Pons (tissue), 1 donor: Measurements from ENCODE around the gene PIK3R1.
A peak's percentile ranks its signal among the peaks of the same experiment; 100 is the strongest.
"Not testable (repeated sequence)": the region's sequence is repeated elsewhere in the genome, so short reads cannot be mapped to it uniquely, and the experiment has no call there.

Experiments used
- DNase-seq: peaks from one replicate; pipeline ENCODE4 v3.0.0-alpha.2; 2016; ENCODE audit warnings: low spot score

Gene PIK3R1

DNA sequence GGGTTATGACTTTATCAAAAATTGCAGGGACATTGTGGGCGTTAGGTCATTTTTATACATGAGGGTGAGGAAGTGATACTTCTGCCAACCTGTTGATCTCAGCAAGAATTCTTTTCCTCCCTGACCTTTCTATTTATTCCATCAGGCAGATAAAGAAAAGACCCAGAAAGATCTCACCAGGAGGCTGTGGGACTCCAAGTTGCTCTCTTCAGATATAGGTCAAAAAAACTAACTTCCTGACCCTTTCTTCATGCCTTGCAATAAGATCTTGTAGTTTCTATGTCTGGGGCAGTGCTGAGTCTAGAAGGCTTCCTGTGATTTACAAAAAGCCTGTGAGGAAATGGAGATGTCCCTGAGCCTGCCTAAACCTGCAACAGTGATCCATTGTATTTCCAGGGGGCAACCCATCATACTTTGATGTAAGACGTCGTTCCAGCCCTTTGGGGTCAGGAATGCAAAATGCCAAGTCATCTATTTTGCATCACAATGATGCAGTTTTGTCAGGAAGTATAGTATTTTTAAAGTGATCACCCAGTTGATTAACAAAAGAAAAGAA, 22.0 kb upstream of the PIK3R1 start:
- DNase-seq: peak; percentile 53

DNA sequence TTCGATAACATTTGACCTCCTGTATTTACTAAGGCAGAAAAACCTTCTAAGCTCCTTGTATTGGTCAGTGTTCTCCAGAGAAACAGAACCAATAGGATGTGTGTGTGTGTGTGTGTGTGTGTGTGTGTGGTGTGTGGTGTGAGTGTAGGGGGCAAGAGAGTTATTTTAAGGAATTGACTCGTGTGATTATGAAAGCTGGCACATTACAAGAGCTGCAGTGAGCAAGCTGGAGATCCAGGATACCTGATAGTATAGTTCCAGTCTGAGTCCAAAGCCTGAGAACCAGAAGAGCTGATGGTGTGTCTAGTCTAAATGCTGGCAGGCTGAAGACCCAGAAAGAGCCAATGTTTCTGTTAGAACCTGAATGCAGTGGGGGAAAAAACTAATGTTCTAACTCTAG, 21.2 kb upstream of the PIK3R1 start:
- no peak for DNase-seq

GRCh38 chr5:68195137-68195536, 20.4 kb upstream of the PIK3R1 start:
- DNase-seq: no peak

GRCh38 chr5:68196876-68197275, 18.7 kb upstream of the PIK3R1 start:
- DNase-seq: peak; percentile 84

DNA sequence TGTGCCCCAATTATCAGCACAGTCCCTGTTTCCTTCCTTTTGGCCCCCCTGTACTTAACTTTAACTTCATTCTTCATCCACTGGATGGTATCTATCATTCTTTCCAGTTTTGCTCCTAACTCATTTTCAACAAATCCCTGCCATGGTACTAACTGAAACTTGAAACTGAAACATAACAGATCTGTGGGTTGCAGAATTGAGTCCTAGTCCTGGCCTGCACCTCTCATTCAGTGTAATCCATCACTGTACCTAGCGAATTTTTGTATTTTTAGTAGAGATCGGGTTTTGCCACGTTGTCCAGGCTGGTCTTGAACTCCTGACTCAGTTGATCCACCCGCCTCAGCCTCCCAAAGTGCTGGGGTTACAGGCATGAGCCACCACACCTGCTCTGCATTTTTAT, 15.3 kb upstream of the PIK3R1 start:
- no peak for DNase-seq

DNA sequence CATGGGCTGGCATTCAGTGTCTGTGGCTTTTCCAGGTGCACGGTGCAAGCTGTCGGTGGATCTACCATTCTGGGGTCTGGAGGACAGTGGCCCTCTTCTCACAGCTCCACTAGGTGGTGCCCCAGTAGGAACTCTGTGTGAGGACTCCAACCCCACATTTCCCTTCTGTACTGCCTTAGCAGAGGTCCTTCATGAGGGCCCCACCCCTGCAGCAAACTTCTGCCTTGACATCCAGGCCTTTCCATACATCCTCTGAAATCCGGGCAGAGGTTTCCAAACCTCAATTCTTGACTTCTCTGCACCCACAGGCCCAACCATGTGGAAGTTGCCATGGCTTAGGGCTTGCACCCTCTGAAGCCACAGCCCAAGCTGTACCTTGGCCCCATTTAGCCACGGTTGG, 4.9 kb upstream of the PIK3R1 start:
- not testable (repeated sequence) for DNase-seq

DNA sequence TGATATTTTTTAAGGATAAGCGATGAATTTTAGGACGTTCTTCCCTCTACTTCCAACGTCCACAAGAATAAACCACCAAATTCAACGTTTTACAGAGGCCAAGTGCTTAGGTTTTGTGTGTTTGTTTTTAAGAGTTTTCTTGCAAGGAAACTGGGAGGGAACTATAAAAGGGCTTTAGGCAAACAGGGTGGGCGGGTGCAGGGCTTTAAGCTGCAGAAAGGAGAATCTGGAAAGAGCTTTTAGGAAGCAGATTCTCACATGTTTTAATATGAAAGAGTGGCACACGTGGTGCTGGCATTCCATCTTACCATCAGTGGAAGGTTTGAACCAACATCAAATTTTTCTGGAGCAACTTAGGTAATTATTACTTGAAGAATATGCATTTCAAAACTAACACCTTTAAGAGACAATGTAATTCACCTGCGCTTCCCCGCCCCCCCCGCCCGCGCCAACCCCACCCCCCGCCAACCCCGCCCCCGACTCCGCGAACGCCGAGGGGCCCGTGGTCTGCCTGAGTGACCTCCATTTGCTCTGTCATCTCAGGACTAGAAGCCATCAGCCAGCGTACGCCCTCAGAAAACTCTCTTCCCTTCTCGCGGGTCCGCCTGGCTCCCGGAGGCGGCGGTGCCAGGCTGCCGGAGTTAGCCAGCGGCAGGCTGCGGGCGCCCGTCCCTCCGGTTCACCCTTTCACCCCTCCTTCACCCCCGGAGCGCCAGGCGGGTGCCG, 911 bp upstream of the PIK3R1 start:
- DNase-seq: no peak

DNA sequence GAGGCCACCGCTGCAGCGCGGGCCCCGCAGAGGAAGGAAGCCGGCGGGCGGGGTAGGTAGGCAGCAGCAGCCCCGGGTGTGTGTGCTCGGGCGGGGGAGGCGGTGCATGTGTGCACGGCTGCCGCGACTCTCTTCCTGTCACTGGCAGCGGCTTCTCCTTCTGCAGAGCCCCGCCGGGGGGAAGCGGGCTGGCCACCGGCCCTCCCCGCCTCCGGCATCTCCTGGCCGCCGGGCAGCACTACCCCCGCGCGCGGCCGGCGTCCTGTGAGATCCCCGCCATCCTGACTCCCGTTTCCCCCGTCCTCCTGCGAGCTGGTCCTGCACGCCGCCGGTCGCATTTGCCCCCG, 315 bp downstream of the PIK3R1 start:
- no peak for DNase-seq

GRCh38 chr5:68216245-68217046, 890 bp downstream of the PIK3R1 start:
- DNase-seq: no peak

GRCh38 chr5:68217047-68217355, 1.4 kb downstream of the PIK3R1 start:
- DNase-seq: no peak

DNA sequence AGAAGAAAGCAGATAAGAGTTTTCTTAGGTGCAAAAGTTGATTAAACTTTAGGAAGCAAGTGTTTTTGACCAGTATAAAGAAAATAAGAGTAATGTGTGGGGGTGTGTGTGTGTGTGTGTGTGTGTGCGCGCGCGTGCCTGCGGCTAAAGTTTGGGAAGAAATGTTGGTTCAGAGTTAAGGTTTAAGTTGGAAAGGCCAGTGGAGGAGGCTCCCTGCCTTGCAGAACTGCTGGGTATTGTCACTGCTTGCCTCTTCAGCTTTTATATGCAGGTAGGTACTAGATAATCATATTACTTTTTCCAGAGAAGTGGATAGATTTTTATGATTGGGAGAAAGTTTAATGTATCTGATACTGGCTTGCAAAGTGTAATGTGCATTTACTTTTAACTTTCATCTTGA, 2.0 kb downstream of the PIK3R1 start:
- no peak for DNase-seq

GRCh38 chr5:68219161-68219816, 3.7 kb downstream of the PIK3R1 start:
- no peak for DNase-seq

DNA sequence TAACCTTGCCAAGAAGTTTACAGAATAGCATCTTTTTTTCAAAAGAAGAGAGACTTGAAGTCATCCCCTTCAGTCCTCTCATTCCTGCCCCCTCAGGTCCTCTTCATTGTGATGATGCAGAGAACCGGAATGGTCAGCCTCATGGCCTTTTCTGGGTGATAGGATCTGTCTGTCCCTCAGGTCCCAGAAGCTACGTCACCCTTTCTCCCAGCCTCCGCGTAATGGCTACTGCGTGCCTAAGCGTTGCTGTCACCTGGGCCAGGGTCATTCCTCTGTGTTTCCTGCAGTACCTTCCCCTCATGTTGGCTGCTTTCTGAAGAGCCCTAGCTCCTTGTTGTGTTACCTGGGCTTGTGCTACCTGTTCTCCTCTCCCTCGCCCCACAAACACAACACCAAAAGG, 4.7 kb downstream of the PIK3R1 start:
- DNase-seq: no peak

DNA sequence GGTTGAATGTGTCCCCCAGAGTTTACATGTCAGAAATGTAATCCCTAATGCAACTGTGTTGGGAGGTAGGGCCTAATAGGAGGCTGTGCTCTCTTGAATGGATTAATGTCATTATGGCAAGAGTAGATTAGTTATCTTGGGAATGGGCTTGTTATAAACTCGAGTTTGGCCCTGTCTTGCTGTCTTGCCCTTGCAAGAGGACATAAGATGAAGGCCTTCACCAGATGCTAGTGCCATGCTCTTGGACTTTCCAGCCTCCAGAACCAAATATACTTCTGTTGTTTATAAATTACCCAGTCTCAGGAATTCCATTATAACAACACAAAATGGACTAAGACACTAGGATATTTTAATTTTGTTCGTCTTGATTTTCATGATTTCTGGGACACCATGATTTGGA, 5.4 kb downstream of the PIK3R1 start:
- no peak for DNase-seq

DNA sequence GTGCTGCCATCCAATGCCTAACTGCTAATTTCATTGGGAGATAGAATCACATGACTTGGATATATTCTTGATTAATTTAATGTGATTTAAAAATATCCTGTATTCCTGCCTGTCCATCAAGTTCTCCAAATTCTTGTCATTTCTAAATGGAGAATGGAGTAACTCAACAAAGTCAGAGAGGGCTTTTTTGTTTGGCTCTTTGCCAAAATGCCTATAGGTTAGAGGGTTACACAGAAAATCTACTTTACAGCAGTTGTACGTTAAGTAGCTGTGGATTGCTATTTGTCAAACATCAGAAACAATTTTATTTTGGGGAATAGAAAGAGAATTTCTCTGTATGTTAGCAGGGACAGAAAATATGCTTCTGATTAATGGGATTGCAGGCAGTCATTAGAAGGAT, 5.9 kb downstream of the PIK3R1 start:
- no peak for DNase-seq

- no peak for DNase-seq
Observed at GRCh38 chr5:68222310-68222709, 6.8 kb downstream of the PIK3R1 start.

DNA sequence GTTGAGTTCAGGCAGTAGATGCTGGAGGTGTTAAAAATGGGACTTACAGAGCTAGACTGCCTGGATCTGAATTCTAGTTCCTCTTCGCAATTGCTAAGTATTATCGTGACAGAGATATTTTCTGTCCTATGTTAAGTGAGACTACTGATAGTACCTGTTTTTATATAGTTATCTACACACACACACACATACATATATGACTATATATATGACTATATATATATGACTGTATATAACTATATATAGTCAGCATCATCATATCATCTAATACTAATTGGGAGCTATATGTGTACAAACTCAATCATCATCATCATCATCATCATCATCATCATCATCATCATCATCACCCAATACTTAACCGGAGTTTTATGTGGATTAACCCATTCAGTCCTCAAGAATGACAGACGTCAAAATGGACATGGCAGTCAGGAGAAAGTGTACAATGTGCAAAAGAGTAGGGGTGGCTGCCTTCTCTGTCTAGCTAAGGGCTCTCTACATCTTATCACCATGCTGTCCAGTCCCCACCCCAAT, 7.3 kb downstream of the PIK3R1 start:
- DNase-seq: no peak

DNA sequence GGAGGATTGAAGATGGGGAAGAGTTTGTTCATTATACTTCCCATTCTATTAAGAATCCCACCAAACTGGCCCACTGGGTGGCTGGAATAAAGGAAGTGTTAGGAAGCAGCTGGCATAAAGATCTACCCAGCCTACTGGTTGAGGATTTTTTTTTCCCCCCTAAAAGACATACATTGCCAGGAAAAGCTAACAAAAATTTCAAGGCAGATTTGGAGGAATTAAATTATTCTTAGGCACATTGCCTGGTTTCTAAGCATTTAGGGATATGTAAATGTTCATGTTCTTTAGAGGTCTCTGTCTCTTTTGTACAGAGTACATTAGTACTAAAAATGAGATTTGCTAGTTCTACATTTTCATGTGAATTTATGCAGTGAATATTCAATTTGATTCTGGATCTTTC, 8.3 kb downstream of the PIK3R1 start:
- no peak for DNase-seq

- DNase-seq: no peak
Observed at GRCh38 chr5:68224509-68225187, 9.1 kb downstream of the PIK3R1 start.

DNA sequence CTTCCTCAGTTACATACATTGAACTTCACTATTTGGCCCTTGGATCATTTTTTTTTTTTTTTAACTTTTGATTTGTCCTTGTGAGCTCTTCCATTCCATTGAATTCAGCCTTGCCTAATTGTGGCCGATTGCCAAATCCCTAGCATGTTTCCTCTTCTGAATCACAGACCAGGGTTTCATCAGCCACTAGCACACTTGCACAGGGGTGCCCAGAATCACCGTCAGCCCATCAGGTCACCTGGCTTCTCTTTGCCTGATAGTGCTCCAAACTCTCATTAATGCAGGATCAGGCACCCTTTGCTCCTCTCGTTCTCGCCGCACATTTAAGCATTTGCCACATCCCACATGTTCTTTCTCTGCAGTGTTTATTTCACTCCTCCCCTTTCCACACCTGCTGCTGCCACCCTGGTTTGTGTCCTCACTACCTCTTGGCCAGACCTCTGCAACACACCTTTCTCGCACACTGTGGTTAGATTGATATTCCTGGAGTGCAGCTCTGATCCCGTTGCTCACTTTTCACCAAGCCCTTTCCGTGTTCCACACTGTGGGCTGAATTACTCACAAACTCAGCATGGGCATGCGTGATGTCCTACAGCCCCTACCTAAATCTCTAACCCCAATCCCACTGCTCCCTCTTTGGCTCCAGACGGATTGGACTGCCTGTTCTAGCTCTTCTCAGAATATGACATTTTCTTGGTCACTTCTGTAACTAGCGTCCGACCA, 9.8 kb downstream of the PIK3R1 start:
- no peak for DNase-seq

GRCh38 chr5:68225911-68226545, 10.5 kb downstream of the PIK3R1 start:
- DNase-seq: no peak
